ENCODE data around the gene LAYN.
A peak's percentile ranks its signal among the peaks of the same experiment; 100 is the strongest.

The LAYN gene

DNA sequence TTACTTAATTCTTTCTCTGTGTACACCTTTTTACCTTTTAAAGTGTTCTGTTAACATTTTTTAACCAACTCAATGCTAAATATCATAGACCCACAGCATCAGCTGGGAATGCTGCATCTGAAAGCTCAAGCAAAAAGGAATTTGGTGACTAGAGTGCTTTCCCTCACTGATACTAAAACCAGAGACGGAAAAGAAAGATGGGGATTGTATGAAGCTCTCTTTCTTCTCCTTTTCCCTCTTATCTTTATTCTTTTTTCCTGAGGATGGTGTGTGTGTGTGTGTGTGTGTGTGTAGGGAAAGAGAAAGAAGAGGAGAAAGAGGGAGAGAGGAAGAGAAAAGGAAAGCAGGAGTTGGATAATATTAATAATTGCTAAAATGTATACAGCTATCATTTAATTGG lies 57.6 kb downstream of the LAYN start:
- DNase-seq (ENCODE audit: low spot score) = no peak

DNA sequence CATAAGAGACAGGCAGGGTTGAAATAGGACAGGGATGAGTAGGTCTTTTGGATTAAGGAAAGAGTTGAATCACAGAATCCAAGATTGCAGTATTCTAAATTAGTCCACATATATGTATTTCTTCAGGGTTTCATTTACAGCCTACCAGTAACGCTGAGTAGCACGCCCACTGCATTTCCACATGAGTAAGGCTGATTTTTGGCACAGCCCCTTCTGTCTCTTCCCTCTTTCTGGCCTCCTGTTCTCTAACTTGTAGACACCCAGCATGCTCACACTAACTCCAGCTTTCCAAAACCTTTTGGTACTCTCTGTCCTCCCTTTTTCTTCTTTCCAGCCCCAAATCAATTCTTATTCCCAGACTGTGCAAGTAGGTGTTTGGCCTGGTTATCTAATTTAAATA lies 58.0 kb downstream of the LAYN start:
- DNase-seq (ENCODE audit: low spot score) = peak; percentile 70

DNA sequence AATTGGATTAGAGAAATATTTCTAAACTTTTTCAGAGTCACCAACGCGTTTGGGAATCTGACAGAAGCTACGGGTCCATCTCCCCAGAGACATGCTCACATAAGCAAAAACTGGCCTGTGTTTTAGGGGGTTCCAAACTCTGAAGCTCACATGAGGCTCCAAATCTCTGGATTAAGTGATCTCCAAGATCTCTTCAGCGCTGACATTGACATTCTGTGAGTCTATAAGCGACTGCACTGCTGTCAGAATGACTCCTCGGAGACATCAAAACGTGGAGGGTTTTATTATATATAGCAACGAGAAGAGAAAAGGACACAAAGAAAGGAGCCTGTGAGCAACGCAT lies 61.1 kb downstream of the LAYN start:
- DNase-seq (ENCODE audit: low spot score) = no peak

DNA sequence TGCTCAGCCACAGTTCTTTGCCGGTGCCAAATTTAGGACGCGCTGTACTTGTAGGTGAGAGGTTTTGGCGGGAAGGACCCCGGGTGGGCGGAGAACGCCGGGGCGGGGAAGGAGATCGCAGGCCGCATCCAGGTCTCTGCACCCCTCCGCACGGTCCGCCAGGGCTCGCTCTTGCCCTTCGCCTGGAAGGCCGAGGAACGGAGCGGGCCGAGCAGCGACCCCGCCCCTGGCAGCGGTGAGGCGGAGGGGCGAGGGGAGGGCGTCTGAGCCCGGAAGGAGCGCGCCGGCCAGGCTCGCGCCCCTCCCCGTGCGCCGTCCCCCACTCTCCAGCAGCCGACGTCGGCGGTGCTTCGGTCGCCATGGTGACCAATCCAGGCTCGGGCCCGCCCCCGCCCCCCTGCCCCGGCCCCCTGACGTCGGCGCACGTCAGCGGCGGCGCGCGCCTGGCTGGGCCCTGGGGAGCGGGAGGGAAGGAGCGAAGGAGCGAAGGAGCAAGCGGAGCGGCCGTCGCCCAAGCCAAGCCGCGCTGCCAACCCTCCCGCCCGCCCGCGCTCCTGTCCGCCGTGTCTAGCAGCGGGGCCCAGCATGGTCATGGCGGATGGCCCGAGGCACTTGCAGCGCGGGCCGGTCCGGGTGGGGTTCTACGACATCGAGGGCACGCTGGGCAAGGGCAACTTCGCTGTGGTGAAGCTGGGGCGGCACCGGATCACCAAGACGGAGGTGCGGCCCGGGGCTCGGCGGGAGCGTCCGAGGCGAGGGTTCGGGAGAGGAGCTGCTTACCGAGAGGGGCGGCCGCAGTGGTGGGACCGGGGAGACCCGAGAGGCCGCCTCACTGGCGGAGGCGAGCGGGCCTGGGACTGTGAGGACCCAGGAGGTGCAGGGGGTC lies 61.7 kb downstream of the LAYN start, which contains the start of gene SIK2:
Gene SIK2 (plus strand): TSS at position 471 of the 886 bp plus-strand sequence. CDS start 115 bp downstream, at position 586.
- peak; percentile 97 for DNase-seq (ENCODE audit: low spot score)

DNA sequence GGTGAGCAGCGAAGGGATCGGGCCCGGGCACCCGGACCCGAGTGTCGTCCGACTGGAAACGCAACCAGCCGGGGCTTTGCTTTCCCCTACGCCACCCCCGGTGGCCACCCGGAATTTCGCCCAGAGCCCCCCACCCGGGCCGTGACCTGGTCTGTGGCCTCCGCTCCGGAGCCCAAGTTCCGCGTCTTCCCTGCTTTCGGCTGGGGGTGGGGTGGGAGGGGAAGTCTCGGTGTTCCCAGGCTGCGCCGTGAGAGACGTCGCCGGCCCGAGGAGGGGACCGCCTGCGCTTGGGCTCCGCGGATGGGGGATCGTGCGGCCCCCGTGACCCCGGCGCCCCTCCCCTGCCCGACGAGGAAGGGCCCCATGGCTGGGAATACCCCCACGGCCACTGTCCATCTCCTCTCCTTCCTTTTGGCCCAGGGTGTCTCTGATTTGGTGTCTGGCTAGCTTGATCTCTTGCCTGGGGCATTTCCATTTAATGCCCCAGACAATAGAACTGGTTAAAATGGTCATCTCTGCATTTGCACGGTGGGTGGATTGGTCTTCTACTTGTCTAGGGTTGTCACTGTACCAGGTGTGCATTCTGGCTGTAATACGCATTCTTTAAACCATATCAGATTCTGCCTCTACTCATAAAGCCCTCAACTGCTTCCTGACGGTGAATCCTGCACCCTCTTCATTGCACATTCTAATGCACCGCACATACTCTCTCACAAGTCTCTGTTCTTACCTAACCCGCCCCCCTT lies 62.5 kb downstream of the LAYN start:
- peak; percentile 58 for DNase-seq (ENCODE audit: low spot score)

DNA sequence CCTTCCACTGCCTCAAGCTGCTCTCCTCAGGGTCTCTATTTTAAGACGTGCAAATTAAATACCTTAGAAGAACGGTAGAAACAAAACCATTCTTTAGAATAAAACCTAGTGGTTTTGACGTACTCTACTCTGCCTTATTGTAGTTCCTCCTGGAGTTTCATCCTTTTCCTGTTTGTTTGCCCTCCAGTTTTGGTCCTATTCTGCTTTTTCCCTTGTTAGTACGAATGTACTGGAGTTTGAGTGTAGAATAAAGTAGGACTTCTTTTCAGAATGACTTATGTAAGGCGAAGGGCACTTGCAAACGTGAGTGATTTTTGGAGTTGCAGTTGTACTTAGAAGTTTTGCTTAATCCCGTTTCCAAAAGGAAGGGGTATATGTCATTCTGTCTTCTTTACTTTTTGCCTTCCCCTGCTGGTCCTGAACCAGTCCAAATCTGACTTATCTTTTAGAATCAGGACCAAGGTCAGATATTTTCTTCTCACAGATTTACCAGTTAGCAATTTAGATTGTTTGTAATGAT lies 63.2 kb downstream of the LAYN start:
- DNase-seq (ENCODE audit: low spot score) = no peak

DNA sequence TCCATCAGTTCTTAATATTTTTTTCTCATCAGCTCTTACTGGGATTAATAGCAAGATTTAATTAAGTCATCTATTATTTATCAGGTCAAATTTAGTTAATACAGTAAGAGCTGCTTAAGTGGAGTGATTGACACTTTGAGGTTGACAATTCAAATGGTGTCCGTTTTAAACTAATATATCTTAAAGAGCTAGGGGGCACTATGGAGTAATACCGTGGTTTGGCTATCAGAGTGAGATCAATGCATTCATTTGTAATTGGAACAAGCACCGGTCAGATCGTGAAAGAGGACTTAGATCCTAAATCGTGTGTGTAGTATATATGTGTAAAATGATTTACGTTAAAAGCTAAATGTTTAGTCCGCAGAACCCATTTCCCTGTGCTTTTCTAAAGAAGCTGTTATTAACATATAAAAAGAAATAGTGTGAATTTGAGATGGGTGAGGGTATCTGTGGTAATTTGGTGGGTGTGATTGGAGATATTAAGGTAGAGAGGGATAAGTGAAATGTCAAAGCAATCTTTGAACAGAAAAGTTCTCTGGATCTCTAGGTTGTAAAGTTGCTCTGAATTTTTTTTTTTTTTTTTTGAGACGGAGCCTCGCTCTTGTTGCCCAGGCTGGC lies 64.0 kb downstream of the LAYN start:
- peak; percentile 52 for DNase-seq (ENCODE audit: low spot score)

DNA sequence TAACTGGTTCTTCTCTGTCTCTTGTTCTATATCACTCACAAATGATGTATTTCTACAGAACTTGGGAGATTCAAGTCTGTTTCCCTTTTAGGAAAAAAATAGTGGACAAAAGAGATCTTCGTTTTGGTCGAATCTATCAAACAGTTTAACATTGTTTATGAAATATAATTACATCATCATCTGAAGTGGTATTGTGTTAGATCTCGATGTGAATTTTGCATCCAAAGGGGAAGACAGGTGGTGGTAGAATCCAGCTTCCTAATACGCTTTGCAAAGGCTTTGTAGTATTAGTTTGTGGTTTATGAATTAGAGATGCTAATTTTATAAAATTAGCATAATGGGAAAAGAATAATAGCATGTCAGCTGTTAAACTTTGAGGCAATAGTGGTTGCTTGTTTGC lies 65.2 kb downstream of the LAYN start:
- DNase-seq (ENCODE audit: low spot score) = no peak

DNA sequence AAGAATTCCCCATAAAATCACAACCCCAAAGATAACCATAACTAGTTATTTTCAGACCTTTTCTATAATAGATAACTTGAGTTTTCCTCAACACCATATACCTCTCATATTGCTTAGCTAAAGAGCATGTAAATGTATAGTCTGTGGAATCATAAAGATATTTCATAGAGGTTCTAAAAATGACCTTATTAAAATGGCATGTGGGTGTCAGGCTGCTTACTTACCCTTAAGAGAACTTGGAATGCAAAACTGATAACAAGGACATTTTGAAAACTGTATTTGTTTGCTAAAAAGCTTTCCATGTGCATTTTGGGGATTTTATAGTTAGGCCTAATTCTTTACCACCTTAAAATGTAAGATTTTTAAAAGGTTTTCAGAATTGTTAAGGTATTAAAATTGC lies 66.5 kb downstream of the LAYN start:
- DNase-seq (ENCODE audit: low spot score) = peak; percentile 25

DNA sequence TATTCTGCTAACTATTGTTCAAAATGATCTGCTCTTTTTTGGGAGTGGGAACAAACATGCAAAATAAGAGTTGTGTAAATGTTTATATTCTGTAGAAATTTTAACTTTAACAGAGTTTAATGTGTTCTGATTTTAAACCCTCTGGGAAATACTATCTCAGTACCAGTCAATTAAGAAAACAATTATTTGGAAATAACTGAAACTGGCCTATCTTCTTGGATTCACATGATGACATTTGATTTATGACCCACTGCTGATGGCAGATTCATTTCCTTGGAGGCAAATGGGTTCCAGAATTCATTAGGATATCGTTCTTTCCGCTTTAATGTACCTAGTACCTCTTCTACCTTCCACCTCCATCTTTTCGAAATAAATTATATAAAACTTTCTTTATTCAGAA lies 67.2 kb downstream of the LAYN start:
- no peak for DNase-seq (ENCODE audit: low spot score)

All from GM03348 (cell line).